GM13977 (cell line): Measurements from ENCODE around the gene HOXC5.
"Not testable (repeated sequence)": the region's sequence is repeated elsewhere in the genome, so short reads cannot be mapped to it uniquely, and the experiment has no call there.

ENCODE experiments used
- DNase-seq: peaks from one replicate; pipeline ENCODE4 v3.0.0; 2012; ENCODE audit warnings: low spot score
- CTCF ChIP-seq: IDR thresholded peaks from 2 replicates; pipeline ENCODE4 v1.5.1; 2012; ENCODE audit warnings: mild to moderate bottlenecking, control low read depth; ENCODE audit not compliant: insufficient read depth; ENCODE audit errors: extremely low read depth, missing control alignments
- in situ Hi-C: fragments of 300-500 bp; cut with MboI; formaldehyde crosslinking; loops from one replicate; pipeline ENCODE4 v1.12.0; 2022; ENCODE audit warnings: low sequenced_read_pairs, low pct_unique_long_range_greater_than_20kb, mixed read lengths, inconsistent platforms; ENCODE audit not compliant: unreplicated experiment

Gene HOXC5

DNA sequence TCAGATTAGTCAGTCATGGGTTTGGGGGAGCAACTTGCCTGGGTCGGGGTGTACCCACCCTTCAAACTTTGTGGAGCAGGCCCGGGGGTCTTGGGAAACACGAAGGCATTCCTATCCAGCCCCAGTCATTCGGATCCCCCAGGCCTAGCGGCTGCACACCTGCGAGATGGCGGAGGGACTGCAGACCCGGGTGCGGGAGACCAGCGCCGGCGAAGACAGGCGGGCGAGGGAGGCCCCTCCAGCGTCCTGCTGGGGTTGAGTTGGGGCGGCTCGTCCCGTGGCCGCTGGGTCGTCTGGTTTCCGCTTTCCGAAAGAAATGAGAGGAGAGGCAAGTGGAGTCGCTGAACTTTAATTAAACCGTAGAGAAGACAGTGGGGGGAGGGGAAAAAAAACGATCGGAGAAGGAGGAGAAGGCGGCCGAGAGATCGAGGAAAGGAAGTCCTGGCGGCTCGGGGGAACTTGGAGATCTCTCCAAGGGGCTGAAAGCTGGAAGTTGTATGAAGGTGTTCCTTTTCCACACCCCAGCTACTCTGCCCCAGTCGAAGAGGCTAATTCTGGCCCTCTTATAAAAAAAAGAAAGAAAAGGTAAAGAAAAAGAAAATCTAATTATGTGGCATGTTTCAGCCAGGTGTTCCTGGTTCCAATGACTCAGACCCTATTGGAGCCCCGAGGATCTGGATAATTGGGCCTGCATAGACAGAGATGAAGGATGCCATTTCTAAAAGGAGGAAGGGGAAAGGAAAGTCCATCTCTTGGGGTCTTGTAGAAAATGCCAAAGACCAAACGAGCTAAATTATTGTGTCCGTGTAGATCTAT lies 48.9 kb downstream of the HOXC5 start:
- in situ Hi-C loops, DNase-seq: not testable (repeated sequence)

DNA sequence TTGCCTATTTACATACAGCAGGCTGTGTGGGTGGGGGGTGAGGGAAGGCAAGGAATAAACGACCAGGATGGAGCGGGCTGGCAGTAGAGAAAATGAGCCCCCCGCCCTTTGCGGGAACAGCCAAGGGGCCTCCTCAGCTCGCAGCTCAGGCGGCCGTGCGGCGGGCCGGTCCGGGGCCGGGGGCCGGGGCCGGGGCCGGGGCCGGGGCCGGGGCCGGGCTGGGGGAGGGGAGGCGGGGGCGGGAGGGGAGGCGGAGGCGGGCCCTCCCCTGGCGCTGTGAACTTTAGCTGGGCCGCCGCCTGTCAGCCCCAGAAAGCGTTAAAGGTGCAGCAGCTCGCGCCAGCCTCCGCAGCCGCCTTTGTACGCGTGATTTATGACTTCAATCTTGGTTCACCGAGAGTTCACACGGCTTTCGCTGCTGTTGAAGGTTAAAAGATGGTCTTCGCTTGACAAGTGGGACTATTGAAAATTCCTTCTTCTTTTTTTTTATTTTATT lies 49.6 kb downstream of the HOXC5 start:
- no peak for TF ChIP-seq CTCF
- in situ Hi-C loops: no loop called here
- no peak for DNase-seq
